K562 (cell line): ENCODE measurements around the gene MID1IP1. TPM values are rescaled to one million over a fixed set of nuclear protein-coding genes. Genes with fewer than 3 reads are reported as not detected.
A peak's percentile ranks its signal among the peaks of the same experiment; 100 is the strongest.

ENCODE experiments used
- ATF4 ChIP-seq: fragments of 450-650 bp; formaldehyde crosslinking; IDR thresholded peaks from 2 replicates; pipeline ENCODE4 v1.4.0; 2022; ENCODE audit warnings: mild to moderate bottlenecking, moderate library complexity
- CREB3 ChIP-seq: fragments of 450-650 bp; conservative IDR thresholded peaks from 2 replicates; pipeline ENCODE4 v1.6.1; 2016; ENCODE audit warnings: missing genetic modification characterization, low read depth, mild to moderate bottlenecking, missing compliant biosample characterization, moderate library complexity
- ETV1 ChIP-seq: fragments of 450-650 bp; conservative IDR thresholded peaks from 2 replicates; pipeline ENCODE4 v1.6.1; 2016; ENCODE audit warnings: missing genetic modification characterization, control low read depth, low read depth, missing compliant biosample characterization
- JUND ChIP-seq, 2 experiments: IDR thresholded peaks; 2 replicates in 1 of 2; 3 replicates in 1 of 2; pipeline ENCODE4 v1.6.1; 2011; ENCODE audit warnings: borderline replicate concordance in 2 of 2, low read depth in 2 of 2, low read length in 2 of 2, improper control_type of control experiment in 1 of 2, missing biosample characterization in 1 of 2, missing genetic modification characterization in 1 of 2, missing genetic modification reagents in 1 of 2
- KLF10 ChIP-seq: fragments of 250-450 bp; sonication (Bioruptor Pico); IDR thresholded peaks from 2 replicates; pipeline ENCODE4 v1.6.1; 2021; ENCODE audit warnings: matching md5 sums
- LEF1 ChIP-seq: fragments of 450-650 bp; IDR thresholded peaks from 2 replicates; pipeline ENCODE4 v1.6.1; 2016; ENCODE audit warnings: mild to moderate bottlenecking
- MIER1 ChIP-seq: fragments of 450-650 bp; IDR thresholded peaks from 2 replicates; pipeline ENCODE4 v1.6.1; 2016; ENCODE audit warnings: antibody characterized with exemption, mild to moderate bottlenecking, low read depth
- MTF1 ChIP-seq: fragments of 250-450 bp; sonication (Bioruptor Pico); IDR thresholded peaks from 2 replicates; pipeline ENCODE4 v1.9.0; 2021; ENCODE audit warnings: moderate library complexity, mild to moderate bottlenecking, inconsistent platforms, borderline replicate concordance
- NFRKB ChIP-seq: fragments of 450-650 bp; IDR thresholded peaks from 2 replicates; pipeline ENCODE4 v1.6.1; 2016; ENCODE audit warnings: low read depth
- NFYB ChIP-seq: IDR thresholded peaks from 2 replicates; pipeline ENCODE4 v1.6.1; 2011; ENCODE audit warnings: mild to moderate bottlenecking, moderate library complexity; ENCODE audit not compliant: insufficient read length; ENCODE audit errors: extremely low read depth
- NONO ChIP-seq, 2 experiments: fragments of 200-400 bp in 1 of 2; fragments of 450-650 bp in 1 of 2; formaldehyde crosslinking in 1 of 2; IDR thresholded peaks; 2 replicates each; pipeline ENCODE4 v1.6.1; 2017; ENCODE audit warnings: low read depth in 2 of 2, mild to moderate bottlenecking in 2 of 2, moderate library complexity in 2 of 2, low read length in 1 of 2
- SRF ChIP-seq, 2 experiments: fragments of 250-450, 450-650 bp in 1 of 2; sonication (Bioruptor Pico) in 1 of 2; sonication (generic) in 1 of 2; formaldehyde crosslinking; IDR thresholded peaks; 2 replicates each; pipeline versions ENCODE4 v1.5.0 to v1.5.1; 2020 to 2022; ENCODE audit warnings: mild to moderate bottlenecking in 1 of 2, missing genetic modification reagents in 1 of 2
- TBP ChIP-seq: optimal IDR thresholded peaks from 2 replicates; pipeline ENCODE3; 2011; ENCODE audit warnings: low read depth, low read length, improper control_type of control experiment
- TCF7 ChIP-seq: sonication (generic); IDR thresholded peaks from 2 replicates; pipeline ENCODE4 v1.6.1; 2016; ENCODE audit warnings: antibody characterized with exemption, borderline replicate concordance
- U2AF2 ChIP-seq: fragments of 200-400 bp; formaldehyde crosslinking; optimal IDR thresholded peaks from 2 replicates; pipeline ENCODE3; 2017; ENCODE audit warnings: low read depth, mild to moderate bottlenecking, low read length
- XRCC5 ChIP-seq: fragments of 200-400 bp; formaldehyde crosslinking; IDR thresholded peaks from 2 replicates; pipeline ENCODE4 v1.6.1; 2017; ENCODE audit warnings: low read depth, mild to moderate bottlenecking, low read length
- ZNF407 ChIP-seq: fragments of 450-650 bp; IDR thresholded peaks from 2 replicates; pipeline ENCODE4 v1.6.1; 2016; ENCODE audit warnings: low read depth
- ZNF583 ChIP-seq: fragments of 250-450 bp; sonication (Bioruptor Pico); IDR thresholded peaks from 2 replicates; pipeline ENCODE4 v1.4.0; 2020
- polyA plus RNA-seq, 8 experiments: library from polyadenylated mRNA; depleted of rRNA in 4 of 8; stranded (reverse) in 5 of 8; unstranded in 3 of 8; fragments of >200 nt; fragmentation: Nextera tagmentation in 2 of 8; fragmentation: Illumina TruSeq in 1 of 8; extraction: Ambion mirVana in 2 of 8; extraction: Trizol in 1 of 8; gene quantifications; 2 replicates each; pipeline versions ENCODE4 v1.2.1 to v1.2.3, GENCODE V29; 2011 to 2014; ENCODE audit warnings: inconsistent platforms in 1 of 8, missing spikeins in 1 of 8
- total RNA-seq, 7 experiments: library from RNA; depleted of rRNA in 6 of 7; stranded (reverse); fragments of >200 nt in 6 of 7; fragmentation: Illumina TruSeq in 2 of 7; extraction: Trizol in 2 of 7; gene quantifications; 2 replicates each; pipeline versions ENCODE4 v1.2.1 to v1.2.3, GENCODE V29; 2011 to 2021; ENCODE audit warnings: low replicate concordance in 1 of 7

MID1IP1 gene
- total and polyA plus RNA-seq, 9 of the 15 experiments (the other 6 are each of a cell fraction or from before 2014, with no cell fraction given) = 0.51 to 102 (median 27.5) TPM

- TF ChIP-seq ATF4 (CRISPR knock-in tag) (no peak), ZNF407 (no peak), KLF10 (CRISPR knock-in tag) (no peak), LEF1 (peak; percentile 68), MIER1 (no peak), NFYB (no peak), U2AF2 (no peak), ZNF583 (CRISPR knock-in tag) (peak; percentile 41; the same call in 1 of the 2 replicates), TBP (no peak), ETV1 (peak; percentile 93), CREB3 (tag) (0 out of 2 replicates have a peak, but pooled peaks have one; percentile 23), NONO (IDR thresholded peaks at IDR 0.05; ENCODE audit: low read depth in 2 of 2, low read length in 1 of 2) (no peak), NFRKB (peak; percentile 47; the same call in 1 of the 2 replicates), JUND (IDR thresholded peaks at IDR 0.05; ENCODE audit: borderline replicate concordance, low read depth, low read length) (peak; percentile 37; the same call in 1 of the 2 replicates), JUND (tag; IDR thresholded peaks at IDR 0.05; ENCODE audit: borderline replicate concordance, low read depth, low read length) (no peak; the same call in 2 of the 3 replicates), MTF1 (no peak), TCF7 (no peak), XRCC5 (no peak), SRF (CRISPR knock-in tag; IDR thresholded peaks at IDR 0.05) (no peak)
Measured at GRCh38 chrX:38817004-38817703, 15.9 kb downstream of the MID1IP1 start (continued).
